Right lobe of liver (tissue), 6 donors: ENCODE results near the gene PIM3. TPM values are rescaled to one million over a fixed set of nuclear protein-coding genes. Genes with fewer than 3 reads are reported as not detected.

ENCODE experiments used
- ATAC-seq, 4 donors: fragments of 200-7000 bp; cut with Tn5 transposase; one replicate each; pipeline ENCODE4 v1.9.1; 2020; ENCODE audit warnings: mild to moderate bottlenecking in 4 of 4, moderate library complexity in 4 of 4
- DNase-seq, 3 donors: peaks; one replicate each; pipeline ENCODE4 v3.0.0-alpha.2; 2020
- H3K27ac ChIP-seq, 3 donors: fragments of 200-600 bp; one replicate each; pipeline ENCODE4 v1.8.0; 2022
- H3K27me3 ChIP-seq, 2 donors: fragments of 200-600 bp; one replicate each; pipeline ENCODE4 v1.8.0; 2022
- H3K36me3 ChIP-seq, 4 donors: fragments of 200-600 bp; sonication (generic) in 1 of 4; one replicate each; pipeline versions ENCODE4 v1.5.1 to v1.8.0; 2017 to 2022; ENCODE audit warnings: control low read depth in 1 of 4
- H3K4me1 ChIP-seq, 4 donors: fragments of 200-600 bp; sonication (generic) in 1 of 4; one replicate each; pipeline versions ENCODE4 v1.5.1 to v1.8.0; 2017 to 2022; ENCODE audit warnings: control low read depth in 1 of 4
- H3K4me3 ChIP-seq, 3 donors: fragments of 200-600 bp; one replicate each; pipeline ENCODE4 v1.8.0; 2022
- H3K9me3 ChIP-seq, 4 donors: fragments of 200-600 bp; sonication (generic) in 1 of 4; one replicate each; pipeline versions ENCODE4 v1.5.1 to v1.8.0; 2017 to 2022; ENCODE audit warnings: control low read depth in 1 of 4
- CTCF ChIP-seq, 4 donors: fragments of 200-600 bp in 3 of 4; fragments of 450-650 bp in 1 of 4; IDR thresholded peaks; one replicate each; pipeline versions ENCODE4 v1.5.1 to v1.8.0; 2016 to 2022; ENCODE audit warnings: antibody characterized with exemption in 4 of 4, mild to moderate bottlenecking in 2 of 4
- POLR2A ChIP-seq: fragments of 450-650 bp; IDR thresholded peaks from one replicate; pipeline ENCODE4 v1.6.1; 2017; ENCODE audit warnings: antibody characterized with exemption, mild to moderate bottlenecking
- WGBS: methylation state at CpG from one replicate; pipeline ENCODE4 v1.1.6; 2018; ENCODE audit warnings: low coverage, low lambda C conversion rate; ENCODE audit not compliant: insufficient coverage; ENCODE audit errors: missing lambda C conversion rate; 5-methylcytosine and 5-hydroxymethylcytosine counted together
- intact Hi-C, 2 donors: fragments of 100-400 bp; cut with DNase I; formaldehyde crosslinking; loops; one replicate each; pipeline versions ENCODE4 v1.11.2 to v1.14.1; 2022
- total RNA-seq, 6 experiments: library from RNA; depleted of rRNA in 2 of 6; stranded (reverse); fragments of >200 nt in 2 of 6; fragmentation: NEBNext Ultra II Directional in 3 of 6; extraction: Animal tissue kit (Norgen Biotek cat#: 25700) in 3 of 6; gene quantifications; one replicate each; pipeline versions ENCODE4 v1.1.0 to v1.2.4, GENCODE V29; 2016 to 2023
- donor health status: DM: no; HTN: yes; CAD: no.
- donor health status: DM: no; HTN: no; CAD: no.
- donor health status: DM: no; HTN: no; CAD: no.
- donor health status: DM: no; HTN: yes; CAD: no.
- donor health status: DM: no; HTN: yes; CAD: no.

The PIM3 gene
- total RNA-seq, 6 experiments from 2014 or later, result 26.7 to 64.4 (median 32.8) TPM

- H3K4me3 ChIP-seq, result peak overlapping the region; percentile 40 to 73 (median 72)
- H3K4me1 ChIP-seq, result peaks cover 0 to 37% (median 15%) of the 10 kb centered on the region in 4 donors
- ATAC-seq (no peak), DNase-seq (peak; percentile 56 to 64 (median 64))
- TF ChIP-seq POLR2A, result no peak
- no peak for TF ChIP-seq CTCF (IDR thresholded peaks at IDR 0.05)
- whole genome bisulfite sequencing, result 43% methylated on average over 23 of the region's 45 CpGs
- no peaks in the 10 kb centered on the region for H3K9me3 ChIP-seq
- intact Hi-C loops, result no loop called here
- peak overlapping the region; percentile 85 to 97 (median 91) for H3K27ac ChIP-seq
- H3K36me3 ChIP-seq, result no peaks in the 10 kb centered on the region
- H3K27me3 ChIP-seq, result no peaks in the 10 kb centered on the region
Measured at GRCh38 chr22:49972163-49973017, 11.8 kb downstream of the PIM3 start.

- Histone ChIP-seq H3K36me3 (no peaks in the 10 kb centered on the region), H3K9me3 (no peaks in the 10 kb centered on the region), H3K27me3 (no peaks in the 10 kb centered on the region), H3K4me3 (no peak overlapping the region), H3K27ac (no peak overlapping the region), H3K4me1 (peaks cover 0 to 29% (median 12%) of the 10 kb centered on the region in 4 donors)
- intact Hi-C loops, result no loop called here
- DNase-seq, result no peak
- TF ChIP-seq POLR2A (no peak), CTCF (IDR thresholded peaks at IDR 0.05) (no peak)
- no peak for ATAC-seq
- WGBS, result 80% methylated on average over 5 of the region's 5 CpGs
Measured at GRCh38 chr22:49973018-49973961, 12.7 kb downstream of the PIM3 start.

- no peak for ATAC-seq
- H3K27me3 ChIP-seq, result no peaks in the 10 kb centered on the region
- DNase-seq, result peak in 1 of 3 donors; percentile 24
- 31% methylated on average over 7 of the region's 17 CpGs for WGBS
- peaks cover 0 to 5% (median 0%) of the 10 kb centered on the region in 4 donors for H3K4me1 ChIP-seq
- H3K9me3 ChIP-seq, result no peaks in the 10 kb centered on the region
- no peak overlapping the region for H3K4me3 ChIP-seq
- TF ChIP-seq CTCF (IDR thresholded peaks at IDR 0.05) (no peak), POLR2A (no peak)
- no peak overlapping the region for H3K27ac ChIP-seq
- intact Hi-C loops, result no loop called here
- H3K36me3 ChIP-seq, result no peaks in the 10 kb centered on the region
Measured at GRCh38 chr22:49975543-49976389, 15.2 kb downstream of the PIM3 start.
